Activated B cell treated with CpG ODN at 0.5 μM for 24 hours (primary cell): ENCODE data around the gene TM2D3. TPM values are rescaled to one million over a fixed set of nuclear protein-coding genes. Genes with fewer than 3 reads are reported as not detected.

ENCODE experiments used
- ATAC-seq: fragments of 200-7000 bp; cut with Tn5 transposase; one replicate; pipeline ENCODE4 v1.10.0; 2021; ENCODE audit warnings: low read depth, mild to moderate bottlenecking, moderate library complexity
- CTCF ChIA-PET: fragments of 350-600 bp; sonication (Branson Sonifier 250); formaldehyde crosslinking; loops from one replicate; lab custom pipeline; 2021; ENCODE audit warnings: antibody characterized with exemption; lab: Charles Lee
- POLR2A ChIA-PET: fragments of 350-600 bp; sonication (Branson Sonifier 250); formaldehyde crosslinking; loops from one replicate; lab custom pipeline; 2021; ENCODE audit warnings: antibody characterized with exemption; lab: Charles Lee
- DNase-seq: peaks from one replicate; pipeline ENCODE4 v3.0.0; 2022
- H3K27ac Mint-ChIP-seq: one replicate; pipeline ENCODE4 v1.8.0; 2020; ENCODE audit warnings: mixed read lengths
- H3K27me3 Mint-ChIP-seq: one replicate; pipeline ENCODE4 v1.8.0; 2021; ENCODE audit warnings: mixed read lengths
- H3K36me3 Mint-ChIP-seq: one replicate; pipeline ENCODE4 v1.8.0; 2021; ENCODE audit warnings: low read depth, mixed read lengths
- H3K4me1 Mint-ChIP-seq: one replicate; pipeline ENCODE4 v1.8.0; 2021; ENCODE audit warnings: mixed read lengths
- H3K4me3 Mint-ChIP-seq: one replicate; pipeline ENCODE4 v1.8.0; 2020; ENCODE audit warnings: mild to moderate bottlenecking, mixed read lengths
- H3K9me3 Mint-ChIP-seq: one replicate; pipeline ENCODE4 v1.8.0; 2020; ENCODE audit warnings: mixed read lengths
- intact Hi-C: fragments of 100-400 bp; cut with micrococcal nuclease; formaldehyde crosslinking; loops from one replicate; pipeline ENCODE4 v1.15.1; 2024
- total RNA-seq: library from RNA; stranded (reverse); gene quantifications from 2 replicates; pipeline ENCODE4 v1.2.3, GENCODE V29; 2022
- TF ChIP-seq, protein P1 (sequence below): fragments of 200-600 bp; IDR thresholded peaks from one replicate; pipeline ENCODE4 v1.8.0; 2022; ENCODE audit warnings: antibody characterized with exemption, mild to moderate bottlenecking

The TM2D3 gene
- total RNA-seq, 1 donor from 2014 or later = 49.9 TPM

DNA sequence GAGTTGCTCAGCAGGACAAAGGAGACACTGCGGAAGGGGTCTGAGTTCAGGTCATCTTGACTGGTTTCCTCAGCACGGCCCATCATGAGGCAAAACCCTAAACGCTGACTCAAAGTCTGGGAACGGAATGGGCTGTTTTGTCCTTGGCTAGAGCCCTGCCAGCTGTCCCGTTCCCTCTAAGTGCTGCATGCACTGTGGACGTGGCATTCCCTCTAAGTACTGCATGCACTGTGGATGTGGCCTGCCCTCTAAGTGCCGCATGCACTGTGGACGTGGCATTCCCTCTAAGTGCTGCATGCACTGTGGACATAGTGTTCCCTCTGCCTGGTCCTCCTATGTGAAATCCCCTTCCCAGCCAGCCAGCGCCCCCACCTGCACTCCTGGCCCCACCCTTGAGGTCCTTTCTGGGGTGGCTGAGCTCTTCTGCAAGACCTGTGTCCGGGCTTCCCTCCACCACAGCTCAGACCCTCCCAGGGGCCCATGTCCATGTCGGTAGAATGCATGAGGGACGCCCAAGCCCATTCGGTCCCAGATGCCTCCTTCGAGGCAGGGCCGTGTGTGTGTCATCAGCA lies 36.7 kb downstream of the TM2D3 start:
- Mint-ChIP-seq H3K9me3 (no peaks in the 10 kb centered on the region), H3K36me3 (peaks cover 7% of the 10 kb centered on the region), H3K27ac (no peak overlapping the region), H3K4me1 (peaks cover 3% of the 10 kb centered on the region), H3K4me3 (no peak overlapping the region), H3K27me3 (peaks cover 2% of the 10 kb centered on the region)
- ChIA-PET CTCF (no interaction called here), POLR2A (no interaction called here)
- TF ChIP-seq, protein P1, sequence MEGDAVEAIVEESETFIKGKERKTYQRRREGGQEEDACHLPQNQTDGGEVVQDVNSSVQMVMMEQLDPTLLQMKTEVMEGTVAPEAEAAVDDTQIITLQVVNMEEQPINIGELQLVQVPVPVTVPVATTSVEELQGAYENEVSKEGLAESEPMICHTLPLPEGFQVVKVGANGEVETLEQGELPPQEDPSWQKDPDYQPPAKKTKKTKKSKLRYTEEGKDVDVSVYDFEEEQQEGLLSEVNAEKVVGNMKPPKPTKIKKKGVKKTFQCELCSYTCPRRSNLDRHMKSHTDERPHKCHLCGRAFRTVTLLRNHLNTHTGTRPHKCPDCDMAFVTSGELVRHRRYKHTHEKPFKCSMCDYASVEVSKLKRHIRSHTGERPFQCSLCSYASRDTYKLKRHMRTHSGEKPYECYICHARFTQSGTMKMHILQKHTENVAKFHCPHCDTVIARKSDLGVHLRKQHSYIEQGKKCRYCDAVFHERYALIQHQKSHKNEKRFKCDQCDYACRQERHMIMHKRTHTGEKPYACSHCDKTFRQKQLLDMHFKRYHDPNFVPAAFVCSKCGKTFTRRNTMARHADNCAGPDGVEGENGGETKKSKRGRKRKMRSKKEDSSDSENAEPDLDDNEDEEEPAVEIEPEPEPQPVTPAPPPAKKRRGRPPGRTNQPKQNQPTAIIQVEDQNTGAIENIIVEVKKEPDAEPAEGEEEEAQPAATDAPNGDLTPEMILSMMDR = no peak
- ATAC-seq (no peak), DNase-seq (no peak)
- intact Hi-C loops = no loop called here

DNA sequence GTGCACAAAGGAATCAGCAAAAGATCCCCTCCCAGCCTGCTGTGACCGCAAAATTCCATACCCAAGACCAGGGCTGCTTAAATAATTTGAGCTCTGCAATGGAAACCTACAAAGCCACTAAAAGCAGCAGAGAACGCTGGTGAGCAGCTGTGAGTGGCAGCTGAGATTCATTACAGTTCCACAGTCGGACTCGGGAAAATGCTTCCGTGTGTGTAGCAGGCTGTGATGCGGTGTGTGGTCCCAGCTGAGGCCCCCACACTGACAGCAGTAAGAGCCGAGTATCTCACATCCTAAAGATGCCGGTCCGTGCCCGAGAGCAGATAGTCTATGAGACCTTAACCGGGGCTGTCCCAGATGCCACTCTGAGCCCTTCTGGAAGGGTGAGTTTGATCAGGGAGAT lies 37.4 kb downstream of the TM2D3 start:
- Mint-ChIP-seq H3K9me3 (no peaks in the 10 kb centered on the region), H3K36me3 (peaks cover 3% of the 10 kb centered on the region), H3K27me3 (peaks cover 2% of the 10 kb centered on the region), H3K27ac (no peak overlapping the region), H3K4me3 (no peak overlapping the region), H3K4me1 (no peaks in the 10 kb centered on the region)
- TF ChIP-seq, protein P1 = no peak
- ChIA-PET POLR2A (no interaction called here), CTCF (no interaction called here)
- ATAC-seq = no peak
- intact Hi-C loops = no loop called here
- DNase-seq = no peak

DNA sequence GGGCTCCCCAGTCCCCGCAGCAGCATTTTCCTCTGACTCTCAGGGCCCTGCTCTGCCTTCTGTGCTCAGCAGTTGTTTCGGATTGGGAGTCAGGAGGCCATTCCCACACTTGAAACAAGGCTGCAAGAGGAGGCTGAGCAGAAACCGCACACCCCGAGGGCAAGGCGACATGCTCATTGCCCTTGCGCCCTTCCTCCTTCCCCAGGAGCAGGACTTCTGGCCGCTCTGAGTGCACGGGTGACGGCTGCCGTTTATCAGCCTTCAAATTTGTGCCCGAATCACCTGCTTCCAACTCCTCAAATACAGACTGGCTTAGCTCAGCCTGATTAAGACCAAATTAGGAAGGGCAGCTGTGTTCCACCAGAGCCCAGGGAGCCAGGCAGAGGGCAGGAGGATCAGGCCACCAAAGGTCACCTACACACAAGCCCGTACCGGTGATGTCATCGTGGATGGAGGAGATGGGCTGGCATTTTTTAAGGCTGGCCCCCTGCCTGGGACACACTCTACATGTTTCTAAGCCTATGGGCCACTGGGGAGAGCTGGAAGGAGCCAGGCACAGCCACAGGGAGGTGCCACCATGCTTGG lies 38.1 kb downstream of the TM2D3 start:
- no peak for DNase-seq
- Mint-ChIP-seq H3K27ac (no peak overlapping the region), H3K9me3 (no peaks in the 10 kb centered on the region), H3K27me3 (peaks cover 2% of the 10 kb centered on the region), H3K4me3 (no peak overlapping the region), H3K4me1 (no peaks in the 10 kb centered on the region), H3K36me3 (peaks cover 3% of the 10 kb centered on the region)
- ATAC-seq = no peak
- CTCF ChIA-PET = no interaction called here
- intact Hi-C loops = no loop called here
- TF ChIP-seq, protein P1 = no peak
- POLR2A ChIA-PET = no interaction called here

DNA sequence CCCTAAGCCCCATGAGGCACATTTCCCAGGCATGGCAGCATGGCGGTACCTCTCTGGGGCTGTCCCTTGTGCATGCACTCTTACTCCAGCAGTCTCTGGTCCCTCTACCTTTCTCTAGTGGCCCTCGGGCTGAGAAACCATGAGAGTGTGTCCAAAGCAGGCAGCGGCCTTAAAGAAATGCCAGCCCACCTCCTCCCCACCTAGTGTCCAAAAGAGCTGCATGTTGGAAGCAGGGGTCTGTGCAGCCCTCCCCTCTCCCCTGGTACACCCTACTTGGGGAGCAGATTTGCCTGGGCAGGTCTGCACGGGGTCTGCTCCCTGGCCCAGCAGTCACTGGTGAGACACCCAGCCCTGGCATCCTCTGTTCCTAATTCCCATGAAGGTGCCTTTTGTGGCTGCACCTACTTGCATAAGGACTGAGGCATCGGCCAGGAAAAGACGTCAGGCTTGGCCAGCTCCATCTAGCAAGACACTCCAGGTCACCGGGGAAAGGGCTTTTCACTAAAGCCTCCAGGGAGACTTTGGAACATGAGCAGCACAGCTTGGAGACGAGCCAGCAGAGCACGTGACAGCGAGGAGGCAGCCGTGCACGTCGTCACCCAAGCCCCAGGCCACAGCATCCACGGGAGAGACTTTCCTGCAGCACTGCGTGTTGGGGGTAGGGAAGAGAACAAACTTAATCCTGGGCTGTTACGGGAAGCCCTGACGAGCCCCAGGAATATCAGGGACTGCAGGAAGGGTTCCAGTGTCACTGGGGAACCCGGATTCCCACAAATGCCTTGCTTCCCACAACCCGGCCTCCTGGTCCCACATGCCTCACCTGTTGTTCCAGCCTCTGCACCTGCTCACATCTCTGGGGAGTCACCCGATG lies 38.8 kb downstream of the TM2D3 start:
- ATAC-seq (no peak), DNase-seq (no peak)
- TF ChIP-seq, protein P1 = no peak
- Mint-ChIP-seq H3K4me1 (no peaks in the 10 kb centered on the region), H3K4me3 (no peak overlapping the region), H3K36me3 (peaks cover 3% of the 10 kb centered on the region), H3K9me3 (no peaks in the 10 kb centered on the region), H3K27me3 (peaks cover 2% of the 10 kb centered on the region), H3K27ac (no peak overlapping the region)
- intact Hi-C loops = no loop called here
- POLR2A ChIA-PET = no interaction called here
- CTCF ChIA-PET = no interaction called here

DNA sequence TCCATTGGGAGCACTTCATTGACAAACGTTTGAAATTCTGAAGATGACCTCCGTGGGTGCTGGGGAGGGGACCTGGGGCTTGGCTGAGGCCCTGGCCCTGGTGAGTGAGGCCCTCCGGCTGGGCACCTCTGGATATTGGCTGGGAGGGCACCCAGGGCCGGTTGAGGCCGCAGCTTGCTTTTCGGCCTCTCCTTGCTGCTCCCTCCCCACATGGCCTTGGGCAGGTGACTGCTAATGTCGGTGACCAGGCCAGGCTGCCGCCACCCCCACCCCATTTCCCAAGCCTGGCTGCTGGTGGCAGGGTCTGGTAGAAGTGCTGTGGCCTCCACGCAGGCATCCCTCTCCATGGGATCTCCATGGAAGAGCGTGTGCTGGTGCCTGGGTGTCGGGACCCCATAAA lies 39.5 kb downstream of the TM2D3 start:
- intact Hi-C loops = no loop called here
- Mint-ChIP-seq H3K27me3 (peaks cover 2% of the 10 kb centered on the region), H3K9me3 (no peaks in the 10 kb centered on the region), H3K36me3 (no peaks in the 10 kb centered on the region), H3K4me1 (no peaks in the 10 kb centered on the region), H3K4me3 (no peak overlapping the region), H3K27ac (no peak overlapping the region)
- ChIA-PET CTCF (no interaction called here), POLR2A (no interaction called here)
- TF ChIP-seq, protein P1 = no peak
- no peak for ATAC-seq
- DNase-seq = no peak
